GM21576 (cell line): ENCODE measurements around the gene DOC2A.
"Not testable (repeated sequence)": the region's sequence is repeated elsewhere in the genome, so short reads cannot be mapped to it uniquely, and the experiment has no call there.

ENCODE experiments used
- ATAC-seq: cut with Tn5 transposase; IDR thresholded peaks from one replicate; pipeline ENCODE4 v1.9.1; 2021; ENCODE audit warnings: mild to moderate bottlenecking, moderate library complexity; ENCODE audit not compliant: unreplicated experiment

The DOC2A gene

GRCh38 chr16:30027588-30028437 lies 17.0 kb upstream of the DOC2A start:
- ATAC-seq = no peak

GRCh38 chr16:30026449-30026848 lies 15.6 kb upstream of the DOC2A start:
- ATAC-seq = no peak

GRCh38 chr16:30025574-30025973 lies 14.7 kb upstream of the DOC2A start:
- ATAC-seq = no peak

- ATAC-seq = no peak
Measured at GRCh38 chr16:30025156-30025555, 14.3 kb upstream of the DOC2A start.

GRCh38 chr16:30024451-30024850 lies 13.6 kb upstream of the DOC2A start:
- no peak for ATAC-seq

GRCh38 chr16:30023586-30023985 lies 12.8 kb upstream of the DOC2A start:
- no peak for ATAC-seq

- no peak for ATAC-seq
Measured at GRCh38 chr16:30022887-30023286, 12.1 kb upstream of the DOC2A start, which contains the start of gene C16orf92. TSS of gene C16orf92 (plus strand) at chr16:30023198. CDS start at chr16:30023341, 143 bp downstream.

GRCh38 chr16:30018731-30019158 lies 7.9 kb upstream of the DOC2A start:
- no peak for ATAC-seq

GRCh38 chr16:30017937-30018336 lies 7.1 kb upstream of the DOC2A start:
- not testable (repeated sequence) for ATAC-seq

- ATAC-seq = no peak
Measured at GRCh38 chr16:30017277-30017656, 6.4 kb upstream of the DOC2A start.

- no peak for ATAC-seq
Measured at GRCh38 chr16:30016555-30017276, 5.9 kb upstream of the DOC2A start.

- not testable (repeated sequence) for ATAC-seq
Measured at GRCh38 chr16:30015450-30015849, 4.6 kb upstream of the DOC2A start.

GRCh38 chr16:30012598-30012997 lies 1.8 kb upstream of the DOC2A start:
- not testable (repeated sequence) for ATAC-seq

- ATAC-seq = no peak
Measured at GRCh38 chr16:30011714-30012504, 1.1 kb upstream of the DOC2A start.

- ATAC-seq = no peak
Measured at GRCh38 chr16:30009990-30010843, 610 bp downstream of the DOC2A start.

- ATAC-seq = no peak
Measured at GRCh38 chr16:30009085-30009862, 1.6 kb downstream of the DOC2A start.

- ATAC-seq = no peak
Measured at GRCh38 chr16:30007378-30007895, 3.4 kb downstream of the DOC2A start.

GRCh38 chr16:30006659-30007377 lies 4.0 kb downstream of the DOC2A start:
- no peak for ATAC-seq

- no peak for ATAC-seq
Measured at GRCh38 chr16:30006095-30006473, 4.7 kb downstream of the DOC2A start.
